Endothelial cell (in vitro differentiated cells): Measurements from ENCODE around the gene CARHSP1. TPM values are rescaled to one million over a fixed set of nuclear protein-coding genes. Genes with fewer than 3 reads are reported as not detected.
"Not testable (repeated sequence)": the region's sequence is repeated elsewhere in the genome, so short reads cannot be mapped to it uniquely, and the experiment has no call there.

Experiments
- DNase-seq: peaks from one replicate; pipeline ENCODE4 v3.0.0; 2021; ENCODE audit warnings: low spot score
- H3K27ac Mint-ChIP-seq: one replicate; pipeline ENCODE4 v1.8.0; 2021; ENCODE audit warnings: mixed read lengths, inconsistent platforms; ENCODE audit not compliant: unreplicated experiment
- H3K27me3 Mint-ChIP-seq: one replicate; pipeline ENCODE4 v1.8.0; 2021; ENCODE audit warnings: mild to moderate bottlenecking, moderate library complexity, mixed read lengths, inconsistent platforms; ENCODE audit not compliant: unreplicated experiment
- H3K36me3 Mint-ChIP-seq: one replicate; pipeline ENCODE4 v1.8.0; 2021; ENCODE audit warnings: mild to moderate bottlenecking, low read depth, mixed read lengths, inconsistent platforms; ENCODE audit not compliant: unreplicated experiment
- H3K4me1 Mint-ChIP-seq: one replicate; pipeline ENCODE4 v1.8.0; 2021; ENCODE audit warnings: mild to moderate bottlenecking, mixed read lengths, inconsistent platforms; ENCODE audit not compliant: unreplicated experiment
- H3K4me3 Mint-ChIP-seq: one replicate; pipeline ENCODE4 v1.8.0; 2021; ENCODE audit warnings: mild to moderate bottlenecking, mixed read lengths, inconsistent platforms; ENCODE audit not compliant: unreplicated experiment
- H3K9me3 Mint-ChIP-seq: one replicate; pipeline ENCODE4 v1.8.0; 2021; ENCODE audit warnings: mixed read lengths, inconsistent platforms; ENCODE audit not compliant: unreplicated experiment
- CTCF ChIP-seq: fragments of 200-600 bp; sonication (generic); IDR thresholded peaks from one replicate; pipeline ENCODE4 v1.5.0; 2021; ENCODE audit warnings: antibody characterized with exemption; ENCODE audit not compliant: unreplicated experiment
- total RNA-seq: library from RNA; stranded (reverse); fragmentation: NEBNext Ultra II Directional; extraction: Animal tissue kit (Norgen Biotek cat#: 25700); gene quantifications from one replicate; pipeline ENCODE4 v1.2.1, GENCODE V29; 2021; ENCODE audit not compliant: unreplicated experiment

The CARHSP1 gene
- total RNA-seq, 1 donor from 2014 or later, result 127 TPM

GRCh38 chr16:8806272-8806983 lies 62.4 kb downstream of the CARHSP1 start:
- Mint-ChIP-seq H3K27me3 (no peaks in the 10 kb centered on the region), H3K27ac (no peak overlapping the region)
- no peak for DNase-seq

GRCh38 chr16:8804313-8804712 lies 64.5 kb downstream of the CARHSP1 start:
- TF ChIP-seq CTCF, result no peak
- H3K4me1 Mint-ChIP-seq, result peaks cover under 1% of the 10 kb centered on the region
- H3K27me3 Mint-ChIP-seq, result no peaks in the 10 kb centered on the region
- H3K9me3 Mint-ChIP-seq, result no peaks in the 10 kb centered on the region
- H3K4me3 Mint-ChIP-seq, result no peak overlapping the region
- no peak overlapping the region for H3K27ac Mint-ChIP-seq
- peaks cover 20% of the 10 kb centered on the region for H3K36me3 Mint-ChIP-seq
- DNase-seq, result no peak

More at GRCh38 chr16:8806272-8806983, 62.4 kb downstream of the CARHSP1 start:
- TF ChIP-seq CTCF, result no peak
- no peak overlapping the region for H3K4me3 Mint-ChIP-seq
- peaks cover 20% of the 10 kb centered on the region for H3K36me3 Mint-ChIP-seq
- H3K9me3 Mint-ChIP-seq, result no peaks in the 10 kb centered on the region
- no peaks in the 10 kb centered on the region for H3K4me1 Mint-ChIP-seq

- peaks cover 20% of the 10 kb centered on the region for H3K36me3 Mint-ChIP-seq
- not testable (repeated sequence) for H3K4me1 Mint-ChIP-seq
These were observed 65.1 kb downstream of the CARHSP1 start for GRCh38 chr16:8803733-8804132.

More at GRCh38 chr16:8803733-8804132, 65.1 kb downstream of the CARHSP1 start:
- H3K27me3 Mint-ChIP-seq, DNase-seq, H3K4me3 Mint-ChIP-seq, H3K27ac Mint-ChIP-seq, H3K9me3 Mint-ChIP-seq: not testable (repeated sequence)

Other genes starting within 250 kb of the CARHSP1 start
- 39.6 TPM for gene METTL22, start 247.3 kb downstream of the CARHSP1 start, total RNA-seq
- 1.6 TPM for gene ABAT, start 194.4 kb downstream of the CARHSP1 start, total RNA-seq
- 8.1 TPM for gene TMEM186, start 71.4 kb downstream of the CARHSP1 start, total RNA-seq
- 19.3 TPM for gene PMM2, start 71.2 kb downstream of the CARHSP1 start, total RNA-seq
- gene LITAFD, start 13.3 kb upstream of the CARHSP1 start, total RNA-seq, result not detected
- 122 TPM for gene USP7, start 94.9 kb upstream of the CARHSP1 start, total RNA-seq
- gene HAPSTR1, start 222.6 kb upstream of the CARHSP1 start, total RNA-seq, result 86.0 TPM